HepG2 (cell line): ENCODE measurements around the gene ZFYVE21. TPM values are rescaled to one million over a fixed set of nuclear protein-coding genes. Genes with fewer than 3 reads are reported as not detected.
A peak's percentile ranks its signal among the peaks of the same experiment; 100 is the strongest.

Experiments used
- ATAC-seq: fragments of 200-7000 bp; cut with Tn5 transposase; 3 replicates; pipeline ENCODE4 v1.9.1; 2020; ENCODE audit warnings: mild to moderate bottlenecking, moderate library complexity
- BruUV-seq: library from RNA; stranded (reverse); fragments of 400-500 nt; replicated peaks from 2 replicates; lab custom pipeline; 2021; lab: Mats Ljungman, UMichigan
- CTCF ChIA-PET: fragments of 300-600 bp; formaldehyde crosslinking; extraction: SDS; loops from one replicate; lab custom pipeline; 2021; ENCODE audit warnings: low total read pairs, inconsistent platforms, low intra/inter-chr PET ratio; lab: Yijun Ruan, JAX
- POLR2A ChIA-PET: fragments of 350-600 bp; sonication (Branson Sonifier 250); formaldehyde crosslinking; loops from one replicate; lab custom pipeline; 2020; ENCODE audit warnings: antibody characterized with exemption, inconsistent platforms; lab: Yijun Ruan, JAX
- DNase-seq: peaks from one replicate; pipeline ENCODE4 v3.0.0-alpha.2; 2015; ENCODE audit warnings: low spot score
- FAIRE-seq: peaks from 3 replicates; lab custom pipeline; 2011; peaks lifted over from hg19 to GRCh38; lab: Jason Lieb, UNC
- H2AFZ ChIP-seq: one replicate; pipeline ENCODE4 v1.6.1; 2011; ENCODE audit warnings: low read length, inconsistent platforms
- H3K27ac ChIP-seq: fragments of 300-600 bp; 3 replicates; pipeline ENCODE4 v1.8.0; 2011; ENCODE audit warnings: mixed run types, mild to moderate bottlenecking, mixed read lengths, low read length, inconsistent platforms; ENCODE audit not compliant: insufficient read depth; ENCODE audit errors: extremely low read length
- H3K27me3 ChIP-seq, 2 experiments: fragments of 200-600 bp in 1 of 2; 2 replicates in 1 of 2; 3 replicates in 1 of 2; pipeline versions ENCODE4 v1.6.0 to v1.8.0; 2011; ENCODE audit warnings: low read length in 2 of 2, mild to moderate bottlenecking in 2 of 2, moderate library complexity in 2 of 2, inconsistent platforms in 1 of 2; ENCODE audit not compliant: insufficient read depth in 2 of 2, control insufficient read depth in 1 of 2
- H3K36me3 ChIP-seq, 2 experiments: fragments of 200-600 bp in 1 of 2; replicated peaks in 1 of 2; 2 replicates in 1 of 2; 3 replicates in 1 of 2; pipeline versions ENCODE4 v1.5.1 to v1.8.0; 2011; ENCODE audit warnings: low read length in 2 of 2, inconsistent platforms in 1 of 2; ENCODE audit not compliant: insufficient read depth in 2 of 2, control insufficient read depth in 1 of 2
- H3K4me1 ChIP-seq: 2 replicates; pipeline ENCODE4 v1.5.1; 2012; ENCODE audit warnings: low read length, inconsistent platforms; ENCODE audit not compliant: insufficient read depth
- H3K4me2 ChIP-seq: 2 replicates; pipeline ENCODE4 v1.6.0; 2011; ENCODE audit warnings: low read depth, low read length, inconsistent platforms
- H3K4me3 ChIP-seq, 3 experiments: fragments of 200-600 bp in 1 of 3; sonication (generic), shearing (Covaris generic) in 1 of 3; replicated peaks in 1 of 3; 2 replicates each; pipeline ENCODE4 v1.5.1; 2011 to 2016; ENCODE audit warnings: low read length in 3 of 3, inconsistent platforms in 2 of 3, low read depth in 2 of 3, mild to moderate bottlenecking in 2 of 3, control low read depth in 1 of 3, mixed read lengths in 1 of 3; ENCODE audit not compliant: insufficient read depth in 1 of 3
- H3K79me2 ChIP-seq: one replicate; pipeline ENCODE4 v1.6.1; 2011; ENCODE audit warnings: low read length, inconsistent platforms; ENCODE audit not compliant: insufficient read depth
- H3K9ac ChIP-seq: 2 replicates; pipeline ENCODE4 v1.6.0; 2011; ENCODE audit warnings: mild to moderate bottlenecking, low read depth, low read length, inconsistent platforms; ENCODE audit not compliant: insufficient read depth
- H3K9me3 ChIP-seq: 2 replicates; pipeline ENCODE4 v1.5.1; 2012; ENCODE audit warnings: mild to moderate bottlenecking, low read length
- H4K20me1 ChIP-seq: 2 replicates; pipeline ENCODE4 v1.6.0; 2011; ENCODE audit warnings: inconsistent platforms, mild to moderate bottlenecking, low read length, moderate library complexity; ENCODE audit not compliant: insufficient read depth
- AGO2 ChIP-seq: fragments of 200-400 bp; formaldehyde crosslinking; optimal IDR thresholded peaks from 2 replicates; pipeline ENCODE3; 2017; ENCODE audit warnings: mild to moderate bottlenecking, low read depth, low read length, moderate library complexity
- BRCA1 ChIP-seq: sonication (generic); formaldehyde crosslinking; IDR thresholded peaks from 2 replicates; pipeline ENCODE4 v1.4.0; 2020; ENCODE audit warnings: missing genetic modification reagents
- DMTF1 ChIP-seq: sonication (generic); formaldehyde crosslinking; IDR thresholded peaks from 2 replicates; pipeline ENCODE4 v1.4.0; 2020; ENCODE audit warnings: mild to moderate bottlenecking, missing genetic modification reagents
- KAT2B ChIP-seq: fragments of 150-350 bp; IDR thresholded peaks from 2 replicates; pipeline ENCODE4 v1.6.1; 2014; ENCODE audit warnings: low read depth, low read length, borderline replicate concordance
- KMT2B ChIP-seq: IDR thresholded peaks from 2 replicates; pipeline ENCODE4 v1.6.1; 2016; ENCODE audit warnings: missing genetic modification reagents, missing compliant biosample characterization
- MAX ChIP-seq: IDR thresholded peaks from 2 replicates; pipeline ENCODE4 v1.6.1; 2012; ENCODE audit warnings: inconsistent platforms
- MXD4 ChIP-seq: IDR thresholded peaks from 2 replicates; pipeline ENCODE4 v1.6.1; 2016; ENCODE audit warnings: mild to moderate bottlenecking, missing biosample characterization, missing genetic modification reagents
- NAIF1 ChIP-seq: sonication (generic); formaldehyde crosslinking; IDR thresholded peaks from 2 replicates; pipeline ENCODE4 v1.5.0; 2020; ENCODE audit warnings: mild to moderate bottlenecking, missing genetic modification reagents, borderline replicate concordance
- SRSF9 ChIP-seq: fragments of 200-400 bp; formaldehyde crosslinking; IDR thresholded peaks from 2 replicates; pipeline ENCODE4 v1.6.1; 2018; ENCODE audit warnings: borderline replicate concordance, mild to moderate bottlenecking, low read depth, low read length; ENCODE audit not compliant: insufficient read depth, poor library complexity, severe bottlenecking
- TAF15 ChIP-seq: fragments of 200-400 bp; formaldehyde crosslinking; IDR thresholded peaks from one replicate; pipeline ENCODE4 v1.6.1; 2018; ENCODE audit warnings: mild to moderate bottlenecking, low read depth, low read length; ENCODE audit not compliant: poor library complexity, severe bottlenecking
- ZNF333 ChIP-seq: sonication (generic); formaldehyde crosslinking; IDR thresholded peaks from 2 replicates; pipeline ENCODE4 v1.4.0; 2020; ENCODE audit warnings: mild to moderate bottlenecking, missing genetic modification reagents, borderline replicate concordance
- ZNF816 ChIP-seq: sonication (generic); formaldehyde crosslinking; IDR thresholded peaks from 2 replicates; pipeline ENCODE4 v1.8.0; 2022; ENCODE audit warnings: missing genetic modification reagents, mild to moderate bottlenecking, borderline replicate concordance
- ZSCAN29 ChIP-seq: sonication (generic); formaldehyde crosslinking; conservative IDR thresholded peaks from 2 replicates; pipeline ENCODE4 v1.4.0; 2020; ENCODE audit warnings: mild to moderate bottlenecking, missing genetic modification reagents
- WGBS: methylation state at CpG from one replicate; pipeline ENCODE4 v1.1.6; 2017; ENCODE audit warnings: low lambda C conversion rate; 5-methylcytosine and 5-hydroxymethylcytosine counted together
- in situ Hi-C: cut with HindIII; loops from 2 replicates; pipeline ENCODE4 v1.10.0; 2017; ENCODE audit warnings: low pct_unique_long_range_greater_than_20kb; ENCODE audit not compliant: extremely low pct_ligation_motif_present
- intact Hi-C: fragments of 100-400 bp; cut with micrococcal nuclease; formaldehyde crosslinking; loops from one replicate; pipeline ENCODE4 v1.10.0; 2022; ENCODE audit not compliant: unreplicated experiment
- polyA plus RNA-seq, 8 experiments: library from polyadenylated mRNA; depleted of rRNA in 3 of 8; stranded (reverse) in 7 of 8; unstranded in 1 of 8; fragments of >200 nt; fragmentation: Illumina TruSeq in 4 of 8; extraction: Trizol in 4 of 8; gene quantifications; 2 replicates each; pipeline versions ENCODE4 v1.2.1 to v1.2.3, GENCODE V29; 2011 to 2016; ENCODE audit warnings: low read depth in 4 of 8, missing spikeins in 1 of 8, mixed read lengths in 1 of 8; ENCODE audit not compliant: insufficient read depth in 1 of 8
- total RNA-seq, 5 experiments: library from RNA; depleted of rRNA; stranded (reverse); fragments of >200 nt; fragmentation: Illumina TruSeq; extraction: Trizol; gene quantifications; 2 replicates each; pipeline ENCODE4 v1.2.3, GENCODE V29; 2016; ENCODE audit warnings: low read depth in 1 of 5

ZFYVE21 gene
- total and polyA plus RNA-seq, 2 of the 13 experiments (the other 11 are each of a cell fraction or from before 2014, with no cell fraction given) = 34.3 to 34.4 TPM

- in situ Hi-C loops (no loop called here), intact Hi-C loops (no loop called here)
- Histone ChIP-seq H3K9me3 (no peaks in the 10 kb centered on the region), H3K4me2 (no peak overlapping the region), H3K36me3 (peaks cover 7 to 39% of the 10 kb centered on the region in 2 experiments; a peak in 3 of 5 replicates), H3K79me2 (no peaks in the 10 kb centered on the region)
- CTCF ChIA-PET = no interaction called here
- no peak for DNase-seq
- peak; percentile 6; the same call in 2 of the 3 replicates for ATAC-seq
- BruUV-seq = no TSS peak
- peak; percentile 69 for TF ChIP-seq AGO2
- no peak for TF ChIP-seq KAT2B
- TF ChIP-seq ZSCAN29 = no peak
- no peak for TF ChIP-seq ZNF816
- TF ChIP-seq, all 625 proteins: peak for 1
- Histone ChIP-seq H3K9ac (no peak overlapping the region), H4K20me1 (no peaks in the 10 kb centered on the region), H2AFZ (no peak overlapping the region), H3K4me3 (no peak overlapping the region), H3K27me3 (no peaks in the 10 kb centered on the region; a peak in 1 of 5 replicates), H3K27ac (no peak overlapping the region), H3K4me1 (no peaks in the 10 kb centered on the region)
- POLR2A ChIA-PET = no interaction called here
- FAIRE-seq = no peak
- WGBS = 100% methylated on average over 2 of the region's 29 CpGs
Measured at GRCh38 chr14:103707329-103708263, 8.0 kb upstream of the ZFYVE21 start.

- ChIA-PET POLR2A (no interaction called here), CTCF (no interaction called here)
- no peak for ATAC-seq
- no peak overlapping the region for H3K4me3 ChIP-seq
- no peak overlapping the region for H3K4me2 ChIP-seq
- DNase-seq = no peak
- no peaks in the 10 kb centered on the region; a peak in 1 of 5 replicates for H3K27me3 ChIP-seq
- no TSS peak for BruUV-seq
- H3K9ac ChIP-seq = no peak overlapping the region
- H3K9me3 ChIP-seq = no peaks in the 10 kb centered on the region
- H3K27ac ChIP-seq = no peak overlapping the region
- intact Hi-C loops (no loop called here), in situ Hi-C loops (no loop called here)
- H3K79me2 ChIP-seq = peaks cover 1% of the 10 kb centered on the region
- no peak overlapping the region for H2AFZ ChIP-seq
- H4K20me1 ChIP-seq = no peaks in the 10 kb centered on the region
- no peak for FAIRE-seq
- over 99% methylated on average over 17 of the region's 18 CpGs for WGBS
- peaks cover 7 to 35% of the 10 kb centered on the region in 2 experiments; a peak in 3 of 5 replicates for H3K36me3 ChIP-seq
- peaks cover 6% of the 10 kb centered on the region for H3K4me1 ChIP-seq
- TF ChIP-seq AGO2 (peak; percentile 49), BRCA1 (CRISPR knock-in tag) (no peak), DMTF1 (CRISPR knock-in tag) (no peak), NAIF1 (CRISPR knock-in tag) (no peak), TAF15 (no peak), MXD4 (no peak), KMT2B (CRISPR knock-in tag) (no peak), SRSF9 (no peak), ZNF333 (no peak), MAX (no peak)
Measured at GRCh38 chr14:103708750-103709187, 6.8 kb upstream of the ZFYVE21 start.
